ENCODE results near the gene ZNF224. TPM values are rescaled to one million over a fixed set of nuclear protein-coding genes. Genes with fewer than 3 reads are reported as not detected.

ZNF224 gene
- total RNA-seq, 2 donors from 2014 or later = 30.6 to 34.8 TPM

- peaks cover 5% of the 10 kb centered on the region for H3K36me3 Mint-ChIP-seq (ENCODE audit: low read depth)
- no peak overlapping the region for H3K27ac Mint-ChIP-seq
- H3K27me3 Mint-ChIP-seq = no peaks in the 10 kb centered on the region
- H3K4me3 Mint-ChIP-seq = no peak overlapping the region
- peaks cover 34% of the 10 kb centered on the region for H3K9me3 ChIP-seq (ENCODE audit: control insufficient read depth, low read length, poor library complexity, severe bottlenecking)
- DNase-seq = no peak
- H3K4me1 Mint-ChIP-seq = no peaks in the 10 kb centered on the region
- ATAC-seq = no peak
Measured at GRCh38 chr19:44156475-44156874, 62.3 kb downstream of the ZNF224 start.

Other genes with a start within 250 kb of the ZNF224 start
- 1 to 10 TPM in 1 of 2 donors, under 1 TPM in 1; 0.35 to 1.4 TPM for gene ZNF404, start 210.4 kb upstream of the ZNF224 start, total RNA-seq
- 10 to 100 TPM in 1 of 2 donors, 1 to 10 TPM in 1; 7.1 to 11.0 TPM for gene ZNF45, start 159.1 kb upstream of the ZNF224 start, total RNA-seq
- under 1 TPM; 0.16 to 0.40 TPM for gene ZNF221, start 143.1 kb upstream of the ZNF224 start, total RNA-seq
- 1 to 10 TPM; 3.5 to 4.3 TPM for gene ZNF155, start 110.2 kb upstream of the ZNF224 start, total RNA-seq
- 1 to 10 TPM; 2.0 to 2.6 TPM for gene ZNF230, start 91.4 kb upstream of the ZNF224 start, total RNA-seq
- gene ZNF222, start 69.0 kb upstream of the ZNF224 start, total RNA-seq = 1 to 10 TPM; 3.0 to 4.0 TPM
- 1 to 10 TPM in 1 of 2 donors, under 1 TPM in 1; 0.47 to 1.3 TPM for gene ZNF223, start 42.3 kb upstream of the ZNF224 start, total RNA-seq
- 1 to 10 TPM; 1.6 to 1.9 TPM for gene ZNF284, start 22.2 kb upstream of the ZNF224 start, total RNA-seq
- 1 to 10 TPM in 1 of 2 donors, under 1 TPM in 1; 0.63 to 1.7 TPM for gene ZNF225, start 19.0 kb downstream of the ZNF224 start, total RNA-seq
- gene ZNF234, start 47.2 kb downstream of the ZNF224 start, total RNA-seq = 1 to 10 TPM; 3.7 to 5.5 TPM
- gene ZNF226, start 70.7 kb downstream of the ZNF224 start, total RNA-seq = 10 to 100 TPM; 11.4 to 16.0 TPM
- 10 to 100 TPM; 11.8 to 22.5 TPM for gene ZNF227, start 118.2 kb downstream of the ZNF224 start, total RNA-seq
- under 1 TPM; 0.10 to 0.45 TPM for gene ZNF233, start 165.5 kb downstream of the ZNF224 start, total RNA-seq
- 1 to 10 TPM; 4.2 to 5.3 TPM for gene ZNF235, start 210.7 kb downstream of the ZNF224 start, total RNA-seq

Measured in T-helper 17 cell (primary cell).